Testis (tissue), 2 donors: ENCODE measurements around the gene ADCY9.

Source experiments
- POLR2A ChIP-seq: fragments of 450-650 bp; IDR thresholded peaks from one replicate; pipeline ENCODE4 v1.6.1; 2017; ENCODE audit warnings: antibody characterized with exemption, mild to moderate bottlenecking, moderate library complexity
- TF ChIP-seq, protein P1 (sequence below), 3 experiments: fragments of 450-650 bp in 2 of 3; fragments of 200-600 bp in 1 of 3; sonication (generic) in 1 of 3; IDR thresholded peaks; one replicate each; pipeline ENCODE4 v1.5.1; 2016 to 2019; ENCODE audit warnings: antibody characterized with exemption in 3 of 3, mild to moderate bottlenecking in 2 of 3, moderate library complexity in 1 of 3

DNA sequence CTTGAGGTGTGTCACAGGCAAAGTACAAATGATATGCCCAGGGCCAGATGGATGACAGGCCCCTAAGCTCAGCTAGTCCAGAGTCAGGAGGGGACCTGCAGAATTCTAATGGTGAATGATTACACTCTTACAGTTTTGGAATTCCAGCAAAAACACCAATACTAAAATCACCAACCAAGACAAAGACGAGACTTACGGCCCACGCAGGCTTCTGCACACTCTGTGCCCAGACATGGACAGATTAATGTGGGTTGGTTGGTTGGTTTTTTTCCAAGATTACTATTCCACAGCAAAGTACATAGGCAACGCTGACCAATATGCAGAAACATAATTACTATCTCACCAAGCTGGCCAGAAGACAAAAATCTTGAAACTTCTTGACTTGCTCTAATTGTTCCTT is 9.7 kb downstream of the ADCY9 start:
- TF ChIP-seq, protein P1, sequence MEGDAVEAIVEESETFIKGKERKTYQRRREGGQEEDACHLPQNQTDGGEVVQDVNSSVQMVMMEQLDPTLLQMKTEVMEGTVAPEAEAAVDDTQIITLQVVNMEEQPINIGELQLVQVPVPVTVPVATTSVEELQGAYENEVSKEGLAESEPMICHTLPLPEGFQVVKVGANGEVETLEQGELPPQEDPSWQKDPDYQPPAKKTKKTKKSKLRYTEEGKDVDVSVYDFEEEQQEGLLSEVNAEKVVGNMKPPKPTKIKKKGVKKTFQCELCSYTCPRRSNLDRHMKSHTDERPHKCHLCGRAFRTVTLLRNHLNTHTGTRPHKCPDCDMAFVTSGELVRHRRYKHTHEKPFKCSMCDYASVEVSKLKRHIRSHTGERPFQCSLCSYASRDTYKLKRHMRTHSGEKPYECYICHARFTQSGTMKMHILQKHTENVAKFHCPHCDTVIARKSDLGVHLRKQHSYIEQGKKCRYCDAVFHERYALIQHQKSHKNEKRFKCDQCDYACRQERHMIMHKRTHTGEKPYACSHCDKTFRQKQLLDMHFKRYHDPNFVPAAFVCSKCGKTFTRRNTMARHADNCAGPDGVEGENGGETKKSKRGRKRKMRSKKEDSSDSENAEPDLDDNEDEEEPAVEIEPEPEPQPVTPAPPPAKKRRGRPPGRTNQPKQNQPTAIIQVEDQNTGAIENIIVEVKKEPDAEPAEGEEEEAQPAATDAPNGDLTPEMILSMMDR (IDR thresholded peaks at IDR 0.05) = no peak
- no peak for TF ChIP-seq POLR2A
